HEK293 (cell line): Measurements from ENCODE around the gene VWF.
A peak's percentile ranks its signal among the peaks of the same experiment; 100 is the strongest.

Experiments used
- CTCF ChIA-PET: fragments of 350-600 bp; formaldehyde crosslinking; extraction: SDS; loops from one replicate; lab custom pipeline; 2021; ENCODE audit warnings: antibody characterized with exemption; lab: Yijun Ruan, JAX
- POLR2A ChIA-PET: fragments of 300-600 bp; formaldehyde crosslinking; extraction: SDS; loops from one replicate; lab custom pipeline; 2020; ENCODE audit warnings: antibody characterized with exemption, inconsistent platforms; lab: Yijun Ruan, JAX
- H3K27ac ChIP-seq: fragments of 200-500 bp; sonication (Bioruptor generic); 2 replicates; pipeline ENCODE4 v1.5.1; 2014; ENCODE audit warnings: low read depth, low read length, control low read depth, inconsistent platforms; ENCODE audit errors: extremely low read depth
- H3K36me3 ChIP-seq, 2 experiments: fragments of 200-500 bp in 1 of 2; sonication (Bioruptor generic) in 1 of 2; 1 replicate in 1 of 2; 2 replicates in 1 of 2; pipeline ENCODE4 v1.5.1; 2014 to 2017; ENCODE audit warnings: inconsistent platforms in 2 of 2, low read length in 2 of 2; ENCODE audit not compliant: control insufficient read depth in 2 of 2, insufficient read depth in 1 of 2
- H3K4me1 ChIP-seq: fragments of 200-500 bp; sonication (Bioruptor generic); 2 replicates; pipeline ENCODE4 v1.5.1; 2014; ENCODE audit warnings: mild to moderate bottlenecking, low read length, inconsistent platforms; ENCODE audit not compliant: control insufficient read depth, insufficient read depth
- H3K4me3 ChIP-seq: 2 replicates; pipeline ENCODE4 v1.5.1; 2011; ENCODE audit warnings: low read depth, mild to moderate bottlenecking, control low read depth, low read length, moderate library complexity
- H3K9me3 ChIP-seq: fragments of 200-500 bp; sonication (Bioruptor generic); 2 replicates; pipeline ENCODE4 v1.5.1; 2014; ENCODE audit warnings: low read depth, low read length, inconsistent platforms; ENCODE audit not compliant: control insufficient read depth, insufficient read depth
- GFI1B ChIP-seq: fragments of 450-650 bp; formaldehyde crosslinking; IDR thresholded peaks from 2 replicates; pipeline ENCODE4 v1.5.1; 2016; ENCODE audit warnings: missing biosample characterization, missing genetic modification characterization
- KLF1 ChIP-seq: fragments of 450-650 bp; formaldehyde crosslinking; IDR thresholded peaks from 2 replicates; pipeline ENCODE4 v1.5.1; 2016; ENCODE audit warnings: missing biosample characterization, missing genetic modification characterization
- SP7 ChIP-seq: fragments of 450-650 bp; formaldehyde crosslinking; IDR thresholded peaks from 2 replicates; pipeline ENCODE4 v1.5.1; 2016; ENCODE audit warnings: missing biosample characterization, missing genetic modification characterization
- WT1 ChIP-seq: fragments of 450-650 bp; formaldehyde crosslinking; IDR thresholded peaks from 2 replicates; pipeline ENCODE4 v1.5.1; 2016; ENCODE audit warnings: missing biosample characterization, missing genetic modification characterization
- ZNF138 ChIP-seq: fragments of 450-650 bp; formaldehyde crosslinking; IDR thresholded peaks from 2 replicates; pipeline ENCODE4 v1.5.1; 2016; ENCODE audit warnings: missing biosample characterization, missing genetic modification characterization, borderline replicate concordance
- ZNF202 ChIP-seq: fragments of 450-650 bp; formaldehyde crosslinking; IDR thresholded peaks from 2 replicates; pipeline ENCODE4 v1.5.1; 2016; ENCODE audit warnings: missing biosample characterization, missing genetic modification characterization, borderline replicate concordance
- ZNF211 ChIP-seq: fragments of 450-650 bp; formaldehyde crosslinking; IDR thresholded peaks from 2 replicates; pipeline ENCODE4 v1.5.1; 2016; ENCODE audit warnings: low read depth, missing biosample characterization, missing genetic modification characterization
- ZNF221 ChIP-seq: fragments of 450-650 bp; formaldehyde crosslinking; IDR thresholded peaks from 2 replicates; pipeline ENCODE4 v1.5.1; 2017; ENCODE audit warnings: missing biosample characterization, missing genetic modification characterization, borderline replicate concordance
- ZNF398 ChIP-seq: fragments of 450-650 bp; formaldehyde crosslinking; IDR thresholded peaks from 2 replicates; pipeline ENCODE4 v1.5.1; 2017; ENCODE audit warnings: missing biosample characterization, missing genetic modification characterization
- ZNF48 ChIP-seq: fragments of 450-650 bp; formaldehyde crosslinking; IDR thresholded peaks from 2 replicates; pipeline ENCODE4 v1.5.1; 2016; ENCODE audit warnings: missing biosample characterization, missing genetic modification characterization
- ZNF501 ChIP-seq: fragments of 450-650 bp; formaldehyde crosslinking; IDR thresholded peaks from 2 replicates; pipeline ENCODE4 v1.5.1; 2016; ENCODE audit warnings: missing biosample characterization, missing genetic modification characterization
- ZNF544 ChIP-seq: fragments of 450-650 bp; formaldehyde crosslinking; IDR thresholded peaks from 2 replicates; pipeline ENCODE4 v1.5.0; 2017; ENCODE audit warnings: missing biosample characterization, missing genetic modification characterization
- ZNF610 ChIP-seq: fragments of 450-650 bp; formaldehyde crosslinking; IDR thresholded peaks from 2 replicates; pipeline ENCODE4 v1.5.1; 2016; ENCODE audit warnings: missing biosample characterization, missing genetic modification characterization, borderline replicate concordance
- ZNF623 ChIP-seq: fragments of 450-650 bp; formaldehyde crosslinking; IDR thresholded peaks from 2 replicates; pipeline ENCODE4 v1.5.1; 2016; ENCODE audit warnings: missing biosample characterization, missing genetic modification characterization
- ZNF645 ChIP-seq: fragments of 450-650 bp; formaldehyde crosslinking; IDR thresholded peaks from 2 replicates; pipeline ENCODE4; 2016; ENCODE audit warnings: missing biosample characterization, missing genetic modification characterization
- ZNF654 ChIP-seq: fragments of 450-650 bp; formaldehyde crosslinking; IDR thresholded peaks from 2 replicates; pipeline ENCODE4 v1.5.1; 2016; ENCODE audit warnings: low read depth, missing biosample characterization, missing genetic modification characterization
- ZNF670 ChIP-seq: fragments of 450-650 bp; formaldehyde crosslinking; IDR thresholded peaks from 2 replicates; pipeline ENCODE4 v1.5.1; 2016; ENCODE audit warnings: missing biosample characterization, missing genetic modification characterization, low read depth
- ZNF692 ChIP-seq: fragments of 450-650 bp; formaldehyde crosslinking; IDR thresholded peaks from 2 replicates; pipeline ENCODE4 v1.5.1; 2016; ENCODE audit warnings: missing biosample characterization, missing genetic modification characterization
- ZNF707 ChIP-seq: fragments of 450-650 bp; formaldehyde crosslinking; IDR thresholded peaks from 2 replicates; pipeline ENCODE4 v1.5.1; 2016; ENCODE audit warnings: missing biosample characterization, missing genetic modification characterization
- ZNF768 ChIP-seq: fragments of 450-650 bp; formaldehyde crosslinking; IDR thresholded peaks from 2 replicates; pipeline ENCODE4 v1.5.1; 2018; ENCODE audit warnings: missing biosample characterization, mild to moderate bottlenecking, missing genetic modification characterization
- ZNF777 ChIP-seq: fragments of 450-650 bp; formaldehyde crosslinking; IDR thresholded peaks from 2 replicates; pipeline ENCODE4 v1.5.1; 2017; ENCODE audit warnings: missing biosample characterization, missing genetic modification characterization, borderline replicate concordance
- ZXDB ChIP-seq: fragments of 450-650 bp; formaldehyde crosslinking; IDR thresholded peaks from 2 replicates; pipeline ENCODE4 v1.5.1; 2016; ENCODE audit warnings: missing biosample characterization, missing genetic modification characterization

The VWF gene

GRCh38 chr12:5913387-5913786 is 211.1 kb downstream of the VWF start:
- ChIA-PET POLR2A (no interaction called here), CTCF (interaction anchor here (1.0 to 2.0 kb wide), 4 partner anchors 11 to 126 kb away, joined by 3 to 5 read pairs (median 4); no protein-coding TSS in a partner anchor)

GRCh38 chr12:5912437-5913334 is 211.8 kb downstream of the VWF start:
- no peak overlapping the region for H3K27ac ChIP-seq
- H3K4me3 ChIP-seq = no peak overlapping the region
- H3K9me3 ChIP-seq = no peaks in the 10 kb centered on the region
- TF ChIP-seq ZNF654 (tag by site-specific recombination) (peak; percentile 52), ZNF623 (tag by site-specific recombination) (no peak)
- no peaks in the 10 kb centered on the region for H3K4me1 ChIP-seq
- ChIA-PET CTCF (interaction anchor here (0.6 to 2.7 kb wide), 5 partner anchors 30 to 172 kb away, joined by 3 to 15 read pairs (median 3); no protein-coding TSS in a partner anchor), POLR2A (no interaction called here)
- H3K36me3 ChIP-seq = no peaks in the 10 kb centered on the region

More at GRCh38 chr12:5913387-5913786, 211.1 kb downstream of the VWF start:
- Histone ChIP-seq H3K27ac (no peak overlapping the region), H3K4me1 (no peaks in the 10 kb centered on the region), H3K9me3 (no peaks in the 10 kb centered on the region), H3K36me3 (no peaks in the 10 kb centered on the region), H3K4me3 (no peak overlapping the region)
- TF ChIP-seq GFI1B (tag by site-specific recombination) (no peak), ZNF138 (tag by site-specific recombination) (no peak), KLF1 (tag by site-specific recombination) (no peak), ZNF48 (no peak), ZNF610 (no peak), ZNF645 (tag by site-specific recombination) (no peak), ZXDB (tag by site-specific recombination) (no peak), WT1 (tag by site-specific recombination) (no peak), ZNF398 (tag by site-specific recombination) (no peak), ZNF777 (tag by site-specific recombination) (no peak), ZNF707 (tag by site-specific recombination) (no peak)

GRCh38 chr12:5912011-5912410 is 212.5 kb downstream of the VWF start:
- TF ChIP-seq ZNF707 (tag by site-specific recombination) = no peak
- TF ChIP-seq ZNF544 = no peak
- no peak for TF ChIP-seq ZNF202 (tag by site-specific recombination)
- TF ChIP-seq SP7 (tag by site-specific recombination) = no peak
- TF ChIP-seq ZNF221 (tag by site-specific recombination) = no peak
- no peak for TF ChIP-seq ZNF768 (tag by site-specific recombination)
- TF ChIP-seq ZNF692 (tag by site-specific recombination) = no peak
- no peak for TF ChIP-seq ZNF211
- no peak for TF ChIP-seq ZNF670 (tag by site-specific recombination)
- TF ChIP-seq ZNF501 (tag by site-specific recombination) = no peak
- TF ChIP-seq, all 188 proteins: peak for 0

More at GRCh38 chr12:5912011-5912410, 212.5 kb downstream of the VWF start:
- H3K27ac ChIP-seq = no peak overlapping the region
- ChIA-PET CTCF (interaction anchor here (0.6 to 2.7 kb wide), 5 partner anchors 12 to 172 kb away, joined by 3 to 15 read pairs (median 3); no protein-coding TSS in a partner anchor), POLR2A (no interaction called here)
- H3K4me3 ChIP-seq = no peak overlapping the region
- H3K36me3 ChIP-seq = no peaks in the 10 kb centered on the region
- H3K4me1 ChIP-seq = no peaks in the 10 kb centered on the region
- H3K9me3 ChIP-seq = no peaks in the 10 kb centered on the region
